Gastrocnemius medialis (tissue), 4 donors: ENCODE results near the gene TEX14. TPM values are rescaled to one million over a fixed set of nuclear protein-coding genes. Genes with fewer than 3 reads are reported as not detected.

Source experiments
- ATAC-seq, 2 donors: fragments of 150-250 bp; one replicate each; pipeline ENCODE4 v1.9.1; 2016
- DNase-seq, 2 donors: peaks; one replicate each; pipeline ENCODE4 v3.0.0-alpha.2; 2019
- H3K27ac ChIP-seq, 4 donors: fragments of 200-600 bp; sonication (generic); 1 replicate in 1 of 4; 2 replicates in 3 of 4; pipeline ENCODE4 v1.5.1; 2016 to 2018; ENCODE audit warnings: mild to moderate bottlenecking in 2 of 4, moderate library complexity in 1 of 4
- H3K27me3 ChIP-seq, 3 donors: fragments of 200-600 bp; sonication (generic) in 2 of 3; 1 replicate in 1 of 3; 2 replicates in 2 of 3; pipeline versions ENCODE4 v1.5.1 to v1.6.0; 2016 to 2019; ENCODE audit warnings: mild to moderate bottlenecking in 1 of 3, moderate library complexity in 1 of 3
- H3K36me3 ChIP-seq, 2 donors: fragments of 200-600 bp; sonication (generic) in 1 of 2; one replicate each; pipeline ENCODE4 v1.5.1; 2017 to 2018
- H3K4me1 ChIP-seq, 2 donors: fragments of 200-600 bp; sonication (generic) in 1 of 2; one replicate each; pipeline ENCODE4 v1.5.1; 2016 to 2017; ENCODE audit warnings: mild to moderate bottlenecking in 2 of 2
- H3K4me3 ChIP-seq, 4 donors: fragments of 200-600 bp; sonication (generic) in 3 of 4; 1 replicate in 1 of 4; 2 replicates in 3 of 4; pipeline ENCODE4 v1.5.1; 2016 to 2019; ENCODE audit warnings: mild to moderate bottlenecking in 2 of 4
- H3K9me3 ChIP-seq, 3 donors: fragments of 200-600 bp; sonication (generic) in 2 of 3; 1 replicate in 1 of 3; 2 replicates in 2 of 3; pipeline ENCODE4 v1.5.1; 2016 to 2019
- CTCF ChIP-seq, 5 experiments: fragments of 450-650 bp in 3 of 5; fragments of 200-600 bp in 2 of 5; sonication (generic) in 2 of 5; IDR thresholded peaks in 4 of 5; conservative IDR thresholded peaks in 1 of 5; 1 replicate in 4 of 5; 2 replicates in 1 of 5; pipeline ENCODE4 v1.5.1; 2016 to 2019; ENCODE audit warnings: antibody characterized with exemption in 5 of 5, mild to moderate bottlenecking in 3 of 5, moderate library complexity in 3 of 5
- POLR2A ChIP-seq, 2 donors: fragments of 450-650 bp; IDR thresholded peaks; one replicate each; pipeline ENCODE4 v1.6.1; 2017; ENCODE audit warnings: antibody characterized with exemption in 2 of 2, mild to moderate bottlenecking in 2 of 2, moderate library complexity in 2 of 2
- in situ Hi-C, 4 donors: fragments of 200-750 bp; cut with MboI; loops; one replicate each; pipeline versions ENCODE4 v1.15.0 to v1.8.0; 2017; ENCODE audit warnings: low sequenced_read_pairs in 4 of 4
- intact Hi-C: fragments of 100-400 bp; cut with DNase I; formaldehyde crosslinking; loops from one replicate; pipeline ENCODE4 v1.15.1; 2023; ENCODE audit warnings: low total_unique reads
- total RNA-seq, 4 donors: library from RNA; depleted of rRNA; stranded (reverse); fragments of >200 nt; gene quantifications; one replicate each; pipeline versions ENCODE4 v1.1.0 to v1.2.3, GENCODE V29; 2016

The TEX14 gene
- total RNA-seq, 4 donors from 2014 or later = not detected

GRCh38 chr17:58626905-58627304 is 64.9 kb downstream of the TEX14 start:
- intact Hi-C loops (no loop called here), in situ Hi-C loops (loop anchor here in 1 of 4 donors (25.0 kb wide), 1 partner anchor 110 kb away; no protein-coding TSS in a partner anchor)
- DNase-seq = no peak
- no peaks in the 10 kb centered on the region for H3K4me1 ChIP-seq
- no peaks in the 10 kb centered on the region for H3K36me3 ChIP-seq
- no peaks in the 10 kb centered on the region for H3K9me3 ChIP-seq
- H3K27ac ChIP-seq = no peak overlapping the region
- TF ChIP-seq CTCF (IDR thresholded peaks at IDR 0.05 in 4 of 5, conservative IDR thresholded peaks at IDR 0.05 in 1 of 5) = no peak
- no peak for TF ChIP-seq POLR2A (IDR thresholded peaks at IDR 0.05)
- H3K4me3 ChIP-seq = no peak overlapping the region
- ATAC-seq = no peak
- H3K27me3 ChIP-seq = no peaks in the 10 kb centered on the region

DNA sequence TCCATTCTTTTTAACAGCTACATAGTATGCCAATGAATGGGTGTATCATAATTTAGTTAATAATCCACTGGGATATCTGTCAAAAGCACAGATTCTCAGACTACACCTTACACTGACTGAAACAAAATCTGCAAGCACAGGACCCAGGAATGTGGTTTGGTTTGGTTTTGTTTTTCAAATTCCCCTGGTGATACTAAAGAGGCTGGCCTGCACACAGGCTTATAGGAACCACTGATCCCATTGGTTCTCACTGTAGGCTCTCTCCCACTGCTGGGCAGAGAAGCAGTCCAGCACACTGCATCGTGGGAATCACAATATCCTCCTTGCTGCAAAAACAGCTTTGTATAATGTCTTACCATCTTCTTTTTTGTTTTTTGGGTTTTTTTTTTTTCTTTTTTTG is 67.1 kb downstream of the TEX14 start:
- no peaks in the 10 kb centered on the region for H3K36me3 ChIP-seq
- no peaks in the 10 kb centered on the region for H3K27me3 ChIP-seq
- no peaks in the 10 kb centered on the region for H3K4me1 ChIP-seq
- TF ChIP-seq POLR2A (IDR thresholded peaks at IDR 0.05) (no peak), CTCF (IDR thresholded peaks at IDR 0.05 in 4 of 5, conservative IDR thresholded peaks at IDR 0.05 in 1 of 5) (no peak)
- no peak overlapping the region for H3K4me3 ChIP-seq
- ATAC-seq (no peak), DNase-seq (no peak)
- no peaks in the 10 kb centered on the region for H3K9me3 ChIP-seq
- no peak overlapping the region for H3K27ac ChIP-seq
- in situ Hi-C loops = loop anchor here in 1 of 4 donors (25.0 kb wide), 1 partner anchor 113 kb away; no protein-coding TSS in a partner anchor
- intact Hi-C loops = no loop called here

GRCh38 chr17:58621174-58621573 is 70.7 kb downstream of the TEX14 start:
- ATAC-seq (no peak), DNase-seq (no peak)
- no peak overlapping the region for H3K4me3 ChIP-seq
- H3K27me3 ChIP-seq = no peaks in the 10 kb centered on the region
- H3K27ac ChIP-seq = no peak overlapping the region
- in situ Hi-C loops (no loop called here), intact Hi-C loops (no loop called here)
- H3K9me3 ChIP-seq = no peaks in the 10 kb centered on the region
- H3K4me1 ChIP-seq = no peaks in the 10 kb centered on the region
- H3K36me3 ChIP-seq = no peaks in the 10 kb centered on the region
- TF ChIP-seq CTCF (IDR thresholded peaks at IDR 0.05 in 4 of 5, conservative IDR thresholded peaks at IDR 0.05 in 1 of 5) = no peak
- TF ChIP-seq POLR2A (IDR thresholded peaks at IDR 0.05) = no peak

- in situ Hi-C loops = no loop called here
- Histone ChIP-seq H3K27me3 (no peaks in the 10 kb centered on the region), H3K9me3 (no peaks in the 10 kb centered on the region), H3K4me3 (no peak overlapping the region), H3K27ac (no peak overlapping the region), H3K36me3 (no peaks in the 10 kb centered on the region), H3K4me1 (no peaks in the 10 kb centered on the region)
- TF ChIP-seq CTCF (IDR thresholded peaks at IDR 0.05 in 4 of 5, conservative IDR thresholded peaks at IDR 0.05 in 1 of 5) (no peak), POLR2A (IDR thresholded peaks at IDR 0.05) (no peak)
- no peak for ATAC-seq
- intact Hi-C loops = no loop called here
- DNase-seq = no peak
These were observed 73.5 kb downstream of the TEX14 start for GRCh38 chr17:58618336-58618735.

DNA sequence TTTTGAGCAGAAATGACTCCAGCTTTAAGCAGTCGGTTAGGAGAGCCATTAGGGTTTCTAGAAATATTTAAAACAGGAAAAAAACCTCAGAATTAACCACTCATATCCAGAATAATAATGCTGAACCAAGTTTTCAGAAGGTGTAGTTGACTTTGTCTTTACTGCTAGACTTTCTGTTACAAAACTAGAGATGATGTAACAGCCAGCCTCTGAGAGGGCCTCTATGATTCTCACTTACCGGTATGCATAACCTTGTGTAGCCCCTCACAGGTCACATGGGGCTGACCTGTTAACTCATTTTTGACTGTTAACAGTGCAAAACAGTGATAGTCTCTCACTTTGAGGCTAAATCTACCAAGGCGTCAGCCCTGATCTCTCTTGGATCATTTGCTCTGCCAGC is 74.3 kb downstream of the TEX14 start:
- ATAC-seq (no peak), DNase-seq (no peak)
- Histone ChIP-seq H3K27ac (no peak overlapping the region), H3K36me3 (no peaks in the 10 kb centered on the region), H3K9me3 (no peaks in the 10 kb centered on the region), H3K27me3 (no peaks in the 10 kb centered on the region), H3K4me3 (no peak overlapping the region), H3K4me1 (no peaks in the 10 kb centered on the region)
- no peak for TF ChIP-seq CTCF (IDR thresholded peaks at IDR 0.05 in 4 of 5, conservative IDR thresholded peaks at IDR 0.05 in 1 of 5)
- TF ChIP-seq POLR2A (IDR thresholded peaks at IDR 0.05) = no peak
- in situ Hi-C loops = no loop called here
- intact Hi-C loops = no loop called here
